Measurements from ENCODE around the gene BAD. TPM values are rescaled to one million over a fixed set of nuclear protein-coding genes. Genes with fewer than 3 reads are reported as not detected.

Gene BAD
- total RNA-seq, 4 donors from 2014 or later = 57.1 to 71.9 (median 64.4) TPM

GRCh38 chr11:64254326-64254725, 30.1 kb downstream of the BAD start:
- no peaks in the 10 kb centered on the region for H3K27me3 ChIP-seq
- DNase-seq (ENCODE audit: low spot score in 2 of 2) = no peak
- TF ChIP-seq CTCF (IDR thresholded peaks at IDR 0.05) (no peak), POLR2AphosphoS5 (IDR thresholded peaks at IDR 0.05) (no peak), EP300 (IDR thresholded peaks at IDR 0.05) (no peak), POLR2A (IDR thresholded peaks at IDR 0.05) (no peak)
- H3K4me3 ChIP-seq = no peak overlapping the region
- no peak overlapping the region for H3K27ac ChIP-seq
- H3K4me1 ChIP-seq = peaks cover 33% of the 10 kb centered on the region
- peaks cover 50% of the 10 kb centered on the region for H3K36me3 ChIP-seq
- no peaks in the 10 kb centered on the region for H3K9me3 ChIP-seq
- 80% methylated on average over 1 of the region's 7 CpGs for WGBS

GRCh38 chr11:64253481-64253880, 31.0 kb downstream of the BAD start:
- no peak overlapping the region for H3K4me3 ChIP-seq
- peaks cover 41% of the 10 kb centered on the region for H3K36me3 ChIP-seq
- H3K27ac ChIP-seq = no peak overlapping the region
- no peak for DNase-seq (ENCODE audit: low spot score in 2 of 2)
- H3K4me1 ChIP-seq = peaks cover 33% of the 10 kb centered on the region
- no peaks in the 10 kb centered on the region for H3K9me3 ChIP-seq
- no peak for TF ChIP-seq POLR2AphosphoS5 (IDR thresholded peaks at IDR 0.05)
- no peak for TF ChIP-seq POLR2A (IDR thresholded peaks at IDR 0.05)
- TF ChIP-seq CTCF (IDR thresholded peaks at IDR 0.05) = no peak
- no peak for TF ChIP-seq EP300 (IDR thresholded peaks at IDR 0.05)
- WGBS = 52% methylated on average over 2 of the region's 5 CpGs
- no peaks in the 10 kb centered on the region for H3K27me3 ChIP-seq

GRCh38 chr11:64253043-64253442, 31.4 kb downstream of the BAD start:
- peaks cover 37% of the 10 kb centered on the region for H3K36me3 ChIP-seq
- no peak for DNase-seq (ENCODE audit: low spot score in 2 of 2)
- H3K9me3 ChIP-seq = no peaks in the 10 kb centered on the region
- H3K27ac ChIP-seq = no peak overlapping the region
- H3K4me3 ChIP-seq = peak overlapping the region; percentile 85
- no peak for TF ChIP-seq POLR2A (IDR thresholded peaks at IDR 0.05)
- no peak for TF ChIP-seq POLR2AphosphoS5 (IDR thresholded peaks at IDR 0.05)
- H3K27me3 ChIP-seq = no peaks in the 10 kb centered on the region
- WGBS = 100% methylated on average over 2 of the region's 8 CpGs
- peaks cover 33% of the 10 kb centered on the region for H3K4me1 ChIP-seq

- no peak for DNase-seq (ENCODE audit: low spot score in 2 of 2)
- TF ChIP-seq CTCF (IDR thresholded peaks at IDR 0.05) = no peak
- no peak for TF ChIP-seq POLR2AphosphoS5 (IDR thresholded peaks at IDR 0.05)
- TF ChIP-seq EP300 (IDR thresholded peaks at IDR 0.05) = no peak
- TF ChIP-seq POLR2A (IDR thresholded peaks at IDR 0.05) = no peak
- H3K4me1 ChIP-seq = peaks cover 39% of the 10 kb centered on the region
These were observed 32.2 kb downstream of the BAD start for GRCh38 chr11:64252003-64252872.

GRCh38 chr11:64251753-64252002, 32.8 kb downstream of the BAD start:
- TF ChIP-seq POLR2AphosphoS5 (IDR thresholded peaks at IDR 0.05) = no peak
- TF ChIP-seq EP300 (IDR thresholded peaks at IDR 0.05) = no peak
- TF ChIP-seq POLR2A (IDR thresholded peaks at IDR 0.05) = no peak
- no peak for TF ChIP-seq CTCF (IDR thresholded peaks at IDR 0.05)
- peak overlapping the region; percentile 16 for H3K27ac ChIP-seq
- no peaks in the 10 kb centered on the region for H3K9me3 ChIP-seq
- peaks cover 43% of the 10 kb centered on the region for H3K4me1 ChIP-seq
- no peak for DNase-seq (ENCODE audit: low spot score in 2 of 2)
- WGBS = 0% methylated on average over 11 of the region's 18 CpGs
- H3K36me3 ChIP-seq = peaks cover 24% of the 10 kb centered on the region
- H3K4me3 ChIP-seq = peak overlapping the region; percentile 85
- H3K27me3 ChIP-seq = no peaks in the 10 kb centered on the region

More at GRCh38 chr11:64252003-64252872, 32.2 kb downstream of the BAD start:
- Histone ChIP-seq H3K4me3 (peak overlapping the region; percentile 85), H3K36me3 (peaks cover 30% of the 10 kb centered on the region), H3K27ac (no peak overlapping the region), H3K9me3 (no peaks in the 10 kb centered on the region), H3K27me3 (no peaks in the 10 kb centered on the region)
- under 1% methylated on average over 22 of the region's 23 CpGs for WGBS

All from suprapubic skin (tissue), 4 donors.